ENCODE results near the gene GAD2.

GRCh38 chr10:26251925-26252324, 35.4 kb downstream of the GAD2 start:
- TF ChIP-seq, protein P1, sequence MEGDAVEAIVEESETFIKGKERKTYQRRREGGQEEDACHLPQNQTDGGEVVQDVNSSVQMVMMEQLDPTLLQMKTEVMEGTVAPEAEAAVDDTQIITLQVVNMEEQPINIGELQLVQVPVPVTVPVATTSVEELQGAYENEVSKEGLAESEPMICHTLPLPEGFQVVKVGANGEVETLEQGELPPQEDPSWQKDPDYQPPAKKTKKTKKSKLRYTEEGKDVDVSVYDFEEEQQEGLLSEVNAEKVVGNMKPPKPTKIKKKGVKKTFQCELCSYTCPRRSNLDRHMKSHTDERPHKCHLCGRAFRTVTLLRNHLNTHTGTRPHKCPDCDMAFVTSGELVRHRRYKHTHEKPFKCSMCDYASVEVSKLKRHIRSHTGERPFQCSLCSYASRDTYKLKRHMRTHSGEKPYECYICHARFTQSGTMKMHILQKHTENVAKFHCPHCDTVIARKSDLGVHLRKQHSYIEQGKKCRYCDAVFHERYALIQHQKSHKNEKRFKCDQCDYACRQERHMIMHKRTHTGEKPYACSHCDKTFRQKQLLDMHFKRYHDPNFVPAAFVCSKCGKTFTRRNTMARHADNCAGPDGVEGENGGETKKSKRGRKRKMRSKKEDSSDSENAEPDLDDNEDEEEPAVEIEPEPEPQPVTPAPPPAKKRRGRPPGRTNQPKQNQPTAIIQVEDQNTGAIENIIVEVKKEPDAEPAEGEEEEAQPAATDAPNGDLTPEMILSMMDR (conservative IDR thresholded peaks at IDR 0.05; ENCODE audit: low read depth in 2 of 2) = no peak
- TF ChIP-seq ZNF462 (CRISPR knock-in tag; IDR thresholded peaks at IDR 0.05) = no peak
- no peak for TF ChIP-seq POLR2AphosphoS5 (IDR thresholded peaks at IDR 0.05; ENCODE audit: low read depth)
- TF ChIP-seq, protein P2, sequence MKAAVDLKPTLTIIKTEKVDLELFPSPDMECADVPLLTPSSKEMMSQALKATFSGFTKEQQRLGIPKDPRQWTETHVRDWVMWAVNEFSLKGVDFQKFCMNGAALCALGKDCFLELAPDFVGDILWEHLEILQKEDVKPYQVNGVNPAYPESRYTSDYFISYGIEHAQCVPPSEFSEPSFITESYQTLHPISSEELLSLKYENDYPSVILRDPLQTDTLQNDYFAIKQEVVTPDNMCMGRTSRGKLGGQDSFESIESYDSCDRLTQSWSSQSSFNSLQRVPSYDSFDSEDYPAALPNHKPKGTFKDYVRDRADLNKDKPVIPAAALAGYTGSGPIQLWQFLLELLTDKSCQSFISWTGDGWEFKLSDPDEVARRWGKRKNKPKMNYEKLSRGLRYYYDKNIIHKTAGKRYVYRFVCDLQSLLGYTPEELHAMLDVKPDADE (IDR thresholded peaks at IDR 0.05) = no peak
- no peak for TF ChIP-seq EZH2 (IDR thresholded peaks at IDR 0.05; ENCODE audit: low read depth, unreplicated experiment)
- TF ChIP-seq CREB1 (CRISPR knock-in tag; IDR thresholded peaks at IDR 0.05; ENCODE audit: low read depth) = no peak

Measured in GM23338 (cell line).